Effector memory CD8-positive, alpha-beta T cell (primary cell): ENCODE data around the gene LAMA2.

Source experiments
- ATAC-seq: fragments of 150-1000 bp; cut with Tn5 transposase; replicated peaks from 2 replicates; pipeline ENCODE4 v1.10.0; 2021; ENCODE audit warnings: mild to moderate bottlenecking, moderate library complexity
- DNase-seq, 3 experiments: peaks; one replicate each; pipeline ENCODE4 v3.0.0; 2021
- H3K27ac Mint-ChIP-seq, 2 donors: one replicate each; pipeline ENCODE4 v1.8.0; 2022; ENCODE audit warnings: mild to moderate bottlenecking in 2 of 2, mixed read lengths in 2 of 2, moderate library complexity in 2 of 2
- H3K27me3 Mint-ChIP-seq, 2 donors: one replicate each; pipeline ENCODE4 v1.8.0; 2022; ENCODE audit warnings: mixed read lengths in 2 of 2
- H3K36me3 Mint-ChIP-seq: one replicate; pipeline ENCODE4 v1.8.0; 2022; ENCODE audit warnings: mild to moderate bottlenecking, moderate library complexity, mixed read lengths; ENCODE audit not compliant: insufficient read depth
- H3K4me1 Mint-ChIP-seq, 2 donors: one replicate each; pipeline ENCODE4 v1.8.0; 2022; ENCODE audit warnings: low read depth in 2 of 2, mixed read lengths in 2 of 2
- H3K4me3 Mint-ChIP-seq, 2 donors: one replicate each; pipeline ENCODE4 v1.8.0; 2022; ENCODE audit warnings: mild to moderate bottlenecking in 2 of 2, mixed read lengths in 2 of 2, moderate library complexity in 2 of 2
- H3K9me3 Mint-ChIP-seq, 2 donors: one replicate each; pipeline ENCODE4 v1.8.0; 2022; ENCODE audit warnings: mixed read lengths in 2 of 2
- total RNA-seq, 9 experiments: gene quantifications; one replicate each; lab custom pipeline; 2026; lab: John Stamatoyannopoulos, UW

The LAMA2 gene, protein sequence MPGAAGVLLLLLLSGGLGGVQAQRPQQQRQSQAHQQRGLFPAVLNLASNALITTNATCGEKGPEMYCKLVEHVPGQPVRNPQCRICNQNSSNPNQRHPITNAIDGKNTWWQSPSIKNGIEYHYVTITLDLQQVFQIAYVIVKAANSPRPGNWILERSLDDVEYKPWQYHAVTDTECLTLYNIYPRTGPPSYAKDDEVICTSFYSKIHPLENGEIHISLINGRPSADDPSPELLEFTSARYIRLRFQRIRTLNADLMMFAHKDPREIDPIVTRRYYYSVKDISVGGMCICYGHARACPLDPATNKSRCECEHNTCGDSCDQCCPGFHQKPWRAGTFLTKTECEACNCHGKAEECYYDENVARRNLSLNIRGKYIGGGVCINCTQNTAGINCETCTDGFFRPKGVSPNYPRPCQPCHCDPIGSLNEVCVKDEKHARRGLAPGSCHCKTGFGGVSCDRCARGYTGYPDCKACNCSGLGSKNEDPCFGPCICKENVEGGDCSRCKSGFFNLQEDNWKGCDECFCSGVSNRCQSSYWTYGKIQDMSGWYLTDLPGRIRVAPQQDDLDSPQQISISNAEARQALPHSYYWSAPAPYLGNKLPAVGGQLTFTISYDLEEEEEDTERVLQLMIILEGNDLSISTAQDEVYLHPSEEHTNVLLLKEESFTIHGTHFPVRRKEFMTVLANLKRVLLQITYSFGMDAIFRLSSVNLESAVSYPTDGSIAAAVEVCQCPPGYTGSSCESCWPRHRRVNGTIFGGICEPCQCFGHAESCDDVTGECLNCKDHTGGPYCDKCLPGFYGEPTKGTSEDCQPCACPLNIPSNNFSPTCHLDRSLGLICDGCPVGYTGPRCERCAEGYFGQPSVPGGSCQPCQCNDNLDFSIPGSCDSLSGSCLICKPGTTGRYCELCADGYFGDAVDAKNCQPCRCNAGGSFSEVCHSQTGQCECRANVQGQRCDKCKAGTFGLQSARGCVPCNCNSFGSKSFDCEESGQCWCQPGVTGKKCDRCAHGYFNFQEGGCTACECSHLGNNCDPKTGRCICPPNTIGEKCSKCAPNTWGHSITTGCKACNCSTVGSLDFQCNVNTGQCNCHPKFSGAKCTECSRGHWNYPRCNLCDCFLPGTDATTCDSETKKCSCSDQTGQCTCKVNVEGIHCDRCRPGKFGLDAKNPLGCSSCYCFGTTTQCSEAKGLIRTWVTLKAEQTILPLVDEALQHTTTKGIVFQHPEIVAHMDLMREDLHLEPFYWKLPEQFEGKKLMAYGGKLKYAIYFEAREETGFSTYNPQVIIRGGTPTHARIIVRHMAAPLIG (N-terminal part only)
- total RNA-seq = 0.10 to 8.1 (median 0.86) reads per million in 9 experiments

- ATAC-seq = peak; percentile 17
- DNase-seq = no peak
- Mint-ChIP-seq H3K9me3 (peaks cover 0 to 2% of the 10 kb centered on the region in 2 donors), H3K4me3 (peak within 1 kb of the TSS in 1 of 2 donors; percentile 64), H3K27me3 (peaks cover 15 to 22% of the 10 kb centered on the region in 2 donors), H3K36me3 (no peaks in the 10 kb centered on the region), H3K27ac (no peak within 1 kb of the TSS), H3K4me1 (peaks cover 0 to 3% of the 10 kb centered on the region in 2 donors)
Observed at GRCh38 chr6:128882991-128883611, at the start of gene LAMA2. LAMA2 (plus strand) TSS chr6:128883138; CDS start chr6:128883246, 108 bp downstream.

DNA sequence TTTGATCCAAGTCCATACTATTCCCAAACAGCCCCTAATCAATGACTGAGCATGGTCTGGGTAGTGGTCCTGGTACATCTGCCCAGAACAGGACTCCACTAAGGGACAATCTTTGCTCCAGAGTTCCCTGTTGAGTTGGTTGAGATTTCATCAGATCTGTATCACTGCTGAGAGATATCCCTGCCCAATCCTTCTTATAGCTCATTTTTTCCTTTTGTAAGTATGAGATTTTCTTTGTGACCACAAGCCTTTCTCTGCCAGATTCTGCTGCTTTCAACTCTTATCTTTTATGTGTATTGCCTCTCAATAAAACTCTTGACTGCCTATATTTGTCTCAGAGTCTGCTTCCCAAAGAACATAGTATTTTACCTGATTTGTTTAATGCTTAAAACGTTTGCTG is 46.2 kb upstream of the LAMA2 start:
- Mint-ChIP-seq H3K27ac (no peak overlapping the region), H3K36me3 (no peaks in the 10 kb centered on the region), H3K4me1 (no peaks in the 10 kb centered on the region), H3K27me3 (no peaks in the 10 kb centered on the region), H3K4me3 (no peak overlapping the region), H3K9me3 (peaks cover 0 to 2% of the 10 kb centered on the region in 2 donors)
- DNase-seq (no peak), ATAC-seq (no peak)

DNA sequence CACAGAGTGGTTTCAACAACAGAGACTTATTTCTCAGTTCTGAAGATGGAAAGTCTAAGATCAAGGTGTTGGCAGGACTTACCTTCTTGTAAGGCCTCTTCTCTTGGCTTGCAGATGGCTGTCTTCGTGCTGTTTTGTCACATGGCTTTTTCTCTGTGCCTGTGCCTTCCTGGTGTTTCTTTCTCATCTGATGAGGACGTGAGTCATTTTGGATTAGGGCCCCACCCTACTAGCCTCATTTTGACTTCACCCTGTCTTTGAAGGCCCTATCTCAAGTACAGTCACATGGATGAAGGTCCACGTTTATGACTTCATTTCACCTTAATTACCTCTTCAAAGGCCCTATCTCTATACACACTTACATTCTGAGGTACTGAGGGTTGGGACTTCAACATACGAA is 41.4 kb upstream of the LAMA2 start:
- no peak for DNase-seq
- no peak overlapping the region for H3K27ac Mint-ChIP-seq
- peaks cover 0 to 2% of the 10 kb centered on the region in 2 donors for H3K9me3 Mint-ChIP-seq
- no peak overlapping the region for H3K4me3 Mint-ChIP-seq
- H3K4me1 Mint-ChIP-seq = no peaks in the 10 kb centered on the region
- no peak for ATAC-seq
- H3K27me3 Mint-ChIP-seq = no peaks in the 10 kb centered on the region
- no peaks in the 10 kb centered on the region for H3K36me3 Mint-ChIP-seq

DNA sequence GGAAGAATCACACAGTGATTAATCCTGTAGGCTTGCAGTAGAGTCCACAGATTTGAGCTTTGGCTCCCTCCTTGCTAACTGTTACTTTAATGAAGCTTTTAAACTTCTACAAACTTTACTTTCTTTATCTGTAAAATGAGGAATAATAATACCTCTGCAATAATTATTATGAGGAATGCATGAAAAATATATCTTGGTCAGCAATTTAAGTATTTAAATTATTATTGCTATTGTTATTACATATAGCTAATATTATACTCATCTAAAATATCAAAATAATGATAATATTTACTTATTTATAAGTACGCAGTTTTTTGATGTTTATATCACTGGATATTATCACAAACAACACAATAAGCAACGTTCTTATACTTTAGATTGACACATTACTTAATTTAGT is 38.3 kb upstream of the LAMA2 start:
- Mint-ChIP-seq H3K36me3 (no peaks in the 10 kb centered on the region), H3K4me3 (no peak overlapping the region), H3K9me3 (peaks cover 0 to 2% of the 10 kb centered on the region in 2 donors), H3K27me3 (no peaks in the 10 kb centered on the region), H3K27ac (no peak overlapping the region), H3K4me1 (no peaks in the 10 kb centered on the region)
- no peak for ATAC-seq
- no peak for DNase-seq

DNA sequence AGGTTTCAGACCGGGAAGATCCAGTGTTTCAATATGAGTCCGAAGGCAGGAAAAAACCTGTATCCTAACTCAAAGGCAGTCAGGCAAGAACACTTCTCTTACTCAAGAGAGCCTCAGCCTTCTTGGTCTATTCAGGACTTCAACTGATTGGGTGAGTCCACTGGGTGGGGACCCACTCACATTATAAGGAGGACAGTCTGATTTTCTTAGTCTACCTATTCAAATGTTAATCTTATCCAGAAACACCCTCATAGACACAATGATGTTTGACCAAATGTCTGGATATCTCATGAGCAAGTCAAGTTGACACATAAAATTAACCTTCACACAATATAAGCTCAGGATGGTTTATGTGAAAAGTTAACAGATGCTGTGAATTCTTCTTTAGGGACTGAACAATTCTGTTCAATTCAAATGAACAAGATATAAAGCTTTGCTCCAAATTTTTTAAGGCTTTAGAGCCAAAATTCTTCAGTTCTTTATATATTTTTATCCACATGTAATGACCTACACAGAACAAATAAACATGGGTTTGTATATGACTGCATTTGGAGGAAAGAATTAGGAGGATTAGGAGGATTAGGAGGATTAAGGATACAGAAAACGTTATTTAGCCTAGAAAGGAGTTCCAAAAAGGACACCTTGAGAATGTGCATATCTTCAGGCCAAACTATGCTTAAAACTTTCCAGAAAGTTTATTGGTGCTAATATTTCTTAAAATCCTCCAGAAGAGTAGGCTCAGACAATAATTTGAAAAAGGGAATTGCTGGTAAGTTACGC is 35.3 kb upstream of the LAMA2 start:
- ATAC-seq = no peak
- DNase-seq = no peak
- Mint-ChIP-seq H3K4me3 (no peak overlapping the region), H3K36me3 (no peaks in the 10 kb centered on the region), H3K9me3 (peaks cover 0 to 2% of the 10 kb centered on the region in 2 donors), H3K27me3 (no peaks in the 10 kb centered on the region), H3K27ac (no peak overlapping the region), H3K4me1 (no peaks in the 10 kb centered on the region)

DNA sequence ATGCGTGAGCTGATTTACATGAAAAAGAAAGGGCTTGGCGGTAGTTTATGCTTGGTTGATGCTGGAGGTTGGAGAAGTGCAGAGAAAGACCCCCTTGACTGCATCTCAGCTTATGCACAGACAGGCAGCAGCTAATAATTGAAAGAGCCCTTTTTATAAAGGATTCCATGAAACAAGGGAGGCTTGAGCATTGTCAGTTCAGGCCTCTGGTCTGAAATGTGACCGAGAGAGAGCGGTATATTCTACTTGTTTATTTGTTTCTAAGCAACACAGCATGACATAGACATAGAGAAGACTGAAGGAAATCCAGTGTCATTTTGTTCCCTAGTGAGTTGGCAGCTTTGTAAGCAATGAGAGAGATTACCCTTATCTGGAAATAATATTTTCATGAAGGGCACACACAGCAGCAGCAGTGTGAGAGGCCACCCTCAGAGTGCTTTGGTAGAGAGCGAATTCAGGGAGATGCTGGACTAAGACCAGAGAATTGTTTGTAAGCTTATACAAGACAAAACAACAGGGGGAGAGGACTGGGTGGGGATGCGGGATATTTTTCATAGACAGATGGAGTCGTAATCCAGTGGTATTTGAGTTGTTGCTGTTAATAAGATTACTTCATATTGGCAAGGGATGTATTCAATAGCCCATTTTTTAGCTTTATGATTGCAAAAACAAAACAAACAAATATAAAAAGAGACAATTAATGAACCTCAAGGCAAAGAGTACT is 34.6 kb upstream of the LAMA2 start:
- Mint-ChIP-seq H3K36me3 (no peaks in the 10 kb centered on the region), H3K27me3 (no peaks in the 10 kb centered on the region), H3K27ac (no peak overlapping the region), H3K4me1 (no peaks in the 10 kb centered on the region), H3K9me3 (peaks cover 0 to 2% of the 10 kb centered on the region in 2 donors), H3K4me3 (no peak overlapping the region)
- no peak for DNase-seq
- no peak for ATAC-seq

- H3K4me1 Mint-ChIP-seq = no peaks in the 10 kb centered on the region
- ATAC-seq = no peak
- no peaks in the 10 kb centered on the region for H3K36me3 Mint-ChIP-seq
- H3K4me3 Mint-ChIP-seq = no peak overlapping the region
- no peak for DNase-seq
- H3K27me3 Mint-ChIP-seq = no peaks in the 10 kb centered on the region
- H3K9me3 Mint-ChIP-seq = peaks cover 0 to 2% of the 10 kb centered on the region in 2 donors
- no peak overlapping the region for H3K27ac Mint-ChIP-seq
Observed at GRCh38 chr6:128855581-128856085, 27.3 kb upstream of the LAMA2 start.

- ATAC-seq = no peak
- DNase-seq = no peak
- no peaks in the 10 kb centered on the region for H3K27me3 Mint-ChIP-seq
- H3K27ac Mint-ChIP-seq = no peak overlapping the region
- peaks cover 0 to 5% of the 10 kb centered on the region in 2 donors for H3K9me3 Mint-ChIP-seq
- no peaks in the 10 kb centered on the region for H3K4me1 Mint-ChIP-seq
- H3K4me3 Mint-ChIP-seq = no peak overlapping the region
- H3K36me3 Mint-ChIP-seq = no peaks in the 10 kb centered on the region
Observed at GRCh38 chr6:128857806-128858205, 25.1 kb upstream of the LAMA2 start.

DNA sequence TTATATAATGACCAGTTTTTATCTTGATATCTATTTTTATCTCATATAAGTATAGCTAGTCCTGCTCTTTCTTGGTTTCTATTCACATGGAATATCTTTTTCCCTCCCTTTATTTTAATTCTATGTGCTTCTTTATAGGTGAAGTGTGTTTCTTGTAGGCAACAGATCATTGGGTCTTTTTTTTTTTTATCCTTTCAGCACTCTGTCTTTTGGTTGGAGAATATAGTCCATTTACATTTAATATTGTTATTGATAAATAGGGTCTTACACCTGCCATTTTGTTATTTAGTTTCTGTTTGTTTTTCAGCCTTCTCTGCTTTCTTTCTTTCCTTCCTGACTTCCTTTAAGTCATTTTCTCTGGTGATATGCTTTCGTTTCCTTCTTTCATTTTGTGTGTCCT is 22.2 kb upstream of the LAMA2 start:
- no peak overlapping the region for H3K4me3 Mint-ChIP-seq
- H3K4me1 Mint-ChIP-seq = no peaks in the 10 kb centered on the region
- H3K36me3 Mint-ChIP-seq = no peaks in the 10 kb centered on the region
- no peak overlapping the region for H3K27ac Mint-ChIP-seq
- DNase-seq (no peak), ATAC-seq (no peak)
- H3K27me3 Mint-ChIP-seq = no peaks in the 10 kb centered on the region
- H3K9me3 Mint-ChIP-seq = peaks cover 0 to 5% of the 10 kb centered on the region in 2 donors

DNA sequence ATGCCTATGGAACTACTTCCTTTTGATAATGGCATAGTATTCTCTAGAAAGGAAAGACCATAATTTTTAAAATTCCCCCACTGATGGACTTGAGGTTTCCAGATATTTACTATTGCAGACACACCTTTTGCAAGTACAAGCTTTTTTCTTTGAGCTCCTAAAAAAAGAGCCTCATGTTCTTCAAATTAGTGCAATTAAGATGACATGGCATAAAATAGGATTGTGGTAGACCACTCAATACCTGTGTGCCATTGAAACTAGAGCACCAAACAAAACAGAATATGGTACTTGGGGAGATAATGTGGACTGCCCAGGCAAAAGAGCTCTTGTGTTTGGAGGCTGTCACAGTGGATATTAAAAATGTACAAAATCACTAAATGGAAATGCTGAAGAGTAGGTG is 19.0 kb upstream of the LAMA2 start:
- H3K4me3 Mint-ChIP-seq = no peak overlapping the region
- DNase-seq = no peak
- no peak overlapping the region for H3K27ac Mint-ChIP-seq
- H3K4me1 Mint-ChIP-seq = no peaks in the 10 kb centered on the region
- ATAC-seq = no peak
- H3K36me3 Mint-ChIP-seq = no peaks in the 10 kb centered on the region
- no peaks in the 10 kb centered on the region for H3K27me3 Mint-ChIP-seq
- peaks cover 0 to 5% of the 10 kb centered on the region in 2 donors for H3K9me3 Mint-ChIP-seq

DNA sequence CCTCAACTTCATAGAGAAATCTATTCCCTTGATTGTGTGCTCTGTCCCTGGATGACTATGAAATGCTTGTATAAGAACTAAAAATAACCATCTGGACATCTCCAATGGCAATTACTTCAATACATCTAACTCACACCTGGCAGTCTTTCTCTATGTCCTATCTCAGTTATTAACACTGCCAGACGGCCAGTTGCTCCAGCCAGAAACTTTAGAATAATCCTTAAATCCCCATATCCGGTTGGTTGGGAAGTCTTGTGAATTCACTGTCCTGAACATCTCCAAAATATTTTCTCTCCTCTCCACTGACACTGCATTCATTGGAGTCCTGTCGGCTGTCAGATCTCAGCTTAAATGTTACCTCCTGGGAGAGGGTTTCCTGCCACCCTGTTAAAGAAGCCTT is 12.2 kb upstream of the LAMA2 start:
- DNase-seq (no peak), ATAC-seq (no peak)
- Mint-ChIP-seq H3K27ac (no peak overlapping the region), H3K4me3 (no peak overlapping the region), H3K27me3 (peaks cover 0 to 12% of the 10 kb centered on the region in 2 donors), H3K36me3 (no peaks in the 10 kb centered on the region), H3K9me3 (no peaks in the 10 kb centered on the region), H3K4me1 (no peaks in the 10 kb centered on the region)

- ATAC-seq (no peak), DNase-seq (no peak)
- Mint-ChIP-seq H3K27me3 (peaks cover 0 to 16% of the 10 kb centered on the region in 2 donors), H3K4me3 (no peak overlapping the region), H3K27ac (no peak overlapping the region), H3K4me1 (no peaks in the 10 kb centered on the region), H3K36me3 (no peaks in the 10 kb centered on the region), H3K9me3 (no peaks in the 10 kb centered on the region)
Observed at GRCh38 chr6:128874863-128875262, 8.1 kb upstream of the LAMA2 start.
